GM12878 (cell line): Measurements from ENCODE around the gene SYNPO2L. TPM values are rescaled to one million over a fixed set of nuclear protein-coding genes. Genes with fewer than 3 reads are reported as not detected.

ENCODE experiments used
- ATF2 ChIP-seq: IDR thresholded peaks from 2 replicates; pipeline ENCODE4 v1.6.1; 2012; ENCODE audit warnings: low read length, inconsistent platforms
- BCLAF1 ChIP-seq: fragments of 450-650 bp; IDR thresholded peaks from 2 replicates; pipeline ENCODE4 v1.6.1; 2017; ENCODE audit warnings: antibody characterized with exemption, mild to moderate bottlenecking, moderate library complexity
- CUX1 ChIP-seq: IDR thresholded peaks from 2 replicates; pipeline ENCODE4 v1.6.1; 2012; ENCODE audit warnings: improper control_type of control experiment, low read depth, low read length; ENCODE audit not compliant: insufficient replicate concordance
- E2F4 ChIP-seq: IDR thresholded peaks from 2 replicates; pipeline ENCODE4 v1.6.1; 2012; ENCODE audit warnings: low read depth, low read length, improper control_type of control experiment
- E4F1 ChIP-seq: fragments of 450-650 bp; IDR thresholded peaks from 2 replicates; pipeline ENCODE4 v1.6.1; 2018; ENCODE audit warnings: borderline replicate concordance, mild to moderate bottlenecking; ENCODE audit not compliant: partially characterized antibody
- FOXK2 ChIP-seq: fragments of 450-650 bp; IDR thresholded peaks from 2 replicates; pipeline ENCODE4 v1.6.1; 2017; ENCODE audit warnings: mild to moderate bottlenecking, moderate library complexity
- USF1 ChIP-seq: IDR thresholded peaks from 2 replicates; pipeline ENCODE4 v1.6.1; 2011; ENCODE audit warnings: borderline replicate concordance, low read depth, mild to moderate bottlenecking, moderate library complexity, mixed read lengths, low read length; ENCODE audit not compliant: insufficient read depth; ENCODE audit errors: extremely low read length
- ZBTB4 ChIP-seq: fragments of 450-650 bp; formaldehyde crosslinking; IDR thresholded peaks from 2 replicates; pipeline ENCODE4 v1.4.0; 2022; ENCODE audit warnings: mild to moderate bottlenecking, moderate library complexity
- polyA plus RNA-seq, 11 experiments: library from polyadenylated mRNA; depleted of rRNA in 4 of 11; unstranded in 6 of 11; stranded (reverse) in 5 of 11; fragments of >200 nt; fragmentation: Nextera tagmentation in 4 of 11; fragmentation: Illumina TruSeq in 1 of 11; extraction: Ambion mirVana in 4 of 11; extraction: Trizol in 1 of 11; gene quantifications; 1 replicate in 1 of 11; 2 replicates in 10 of 11; pipeline versions ENCODE4 v1.2.1 to v1.2.3, GENCODE V29; 2011 to 2016; ENCODE audit warnings: inconsistent platforms in 2 of 11, missing spikeins in 2 of 11, low read depth in 1 of 11
- total RNA-seq, 4 experiments: library from RNA; depleted of rRNA in 3 of 4; stranded (reverse); fragments of >200 nt in 3 of 4; fragmentation: Illumina TruSeq in 1 of 4; extraction: Trizol in 1 of 4; gene quantifications; 2 replicates each; pipeline versions ENCODE4 v1.2.1 to v1.2.3, GENCODE V29; 2013 to 2021

The SYNPO2L gene
- total and polyA plus RNA-seq, 10 of the 15 experiments (the other 5 are each of a cell fraction or from before 2014, with no cell fraction given), result 0.01 to 2.3 (median 0.59) TPM

- TF ChIP-seq CUX1 (peak; percentile 72), ATF2 (peak; percentile 94), FOXK2 (no peak), ZBTB4 (CRISPR knock-in tag) (no peak), USF1 (peak; percentile 11), E2F4 (no peak), BCLAF1 (no peak), E4F1 (no peak)
Measured at GRCh38 chr10:73650537-73651331, 5.1 kb downstream of the SYNPO2L start (continued).
